Measurements from ENCODE around the gene SPECC1. TPM values are rescaled to one million over a fixed set of nuclear protein-coding genes. Genes with fewer than 3 reads are reported as not detected.
A peak's percentile ranks its signal among the peaks of the same experiment; 100 is the strongest.

The SPECC1 gene
- total and polyA plus RNA-seq, 10 of the 15 experiments (the other 5 are each of a cell fraction or from before 2014, with no cell fraction given), result 6.4 to 40.6 (median 23.9) TPM

GRCh38 chr17:20009302-20010098 lies at the start of gene SPECC1 (continued):
- TF ChIP-seq IKZF1 (conservative IDR thresholded peaks at IDR 0.05), result peak; percentile 85
- TF ChIP-seq ZNF274 (IDR thresholded peaks at IDR 0.05; ENCODE audit: insufficient read depth, insufficient read length), result no peak
- no peak for TF ChIP-seq MYC (IDR thresholded peaks at IDR 0.05; ENCODE audit: insufficient read depth, insufficient read length, insufficient replicate concordance, low read length, severe bottlenecking)
- no peak for TF ChIP-seq KLF5 (IDR thresholded peaks at IDR 0.05; ENCODE audit: partially characterized antibody)
- TF ChIP-seq IKZF2 (IDR thresholded peaks at IDR 0.05), result no peak
- TF ChIP-seq CEBPZ (IDR thresholded peaks at IDR 0.05; ENCODE audit: low read depth, low read length), result no peak
- TF ChIP-seq RFX5 (IDR thresholded peaks at IDR 0.05; ENCODE audit: low read depth, low read length), result no peak
- TF ChIP-seq, protein P1, sequence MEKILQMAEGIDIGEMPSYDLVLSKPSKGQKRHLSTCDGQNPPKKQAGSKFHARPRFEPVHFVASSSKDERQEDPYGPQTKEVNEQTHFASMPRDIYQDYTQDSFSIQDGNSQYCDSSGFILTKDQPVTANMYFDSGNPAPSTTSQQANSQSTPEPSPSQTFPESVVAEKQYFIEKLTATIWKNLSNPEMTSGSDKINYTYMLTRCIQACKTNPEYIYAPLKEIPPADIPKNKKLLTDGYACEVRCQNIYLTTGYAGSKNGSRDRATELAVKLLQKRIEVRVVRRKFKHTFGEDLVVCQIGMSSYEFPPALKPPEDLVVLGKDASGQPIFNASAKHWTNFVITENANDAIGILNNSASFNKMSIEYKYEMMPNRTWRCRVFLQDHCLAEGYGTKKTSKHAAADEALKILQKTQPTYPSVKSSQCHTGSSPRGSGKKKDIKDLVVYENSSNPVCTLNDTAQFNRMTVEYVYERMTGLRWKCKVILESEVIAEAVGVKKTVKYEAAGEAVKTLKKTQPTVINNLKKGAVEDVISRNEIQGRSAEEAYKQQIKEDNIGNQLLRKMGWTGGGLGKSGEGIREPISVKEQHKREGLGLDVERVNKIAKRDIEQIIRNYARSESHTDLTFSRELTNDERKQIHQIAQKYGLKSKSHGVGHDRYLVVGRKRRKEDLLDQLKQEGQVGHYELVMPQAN (conservative IDR thresholded peaks at IDR 0.05), result 0 out of 2 replicates have a peak, but pooled peaks have one; percentile 27
- TF ChIP-seq ZNF24 (IDR thresholded peaks at IDR 0.05), result no peak
- TF ChIP-seq SREBF1 (IDR thresholded peaks at IDR 0.05; ENCODE audit: low read length), result peak; percentile 30; the same call in 1 of the 2 replicates
- no peak for TF ChIP-seq RUNX3 (IDR thresholded peaks at IDR 0.05; ENCODE audit: low read length)
- TF ChIP-seq ZNF384 (IDR thresholded peaks at IDR 0.05; ENCODE audit: borderline replicate concordance, low read depth, low read length), result 0 out of 2 replicates have a peak, but pooled peaks have one; percentile 8
- TF ChIP-seq, protein P2, sequence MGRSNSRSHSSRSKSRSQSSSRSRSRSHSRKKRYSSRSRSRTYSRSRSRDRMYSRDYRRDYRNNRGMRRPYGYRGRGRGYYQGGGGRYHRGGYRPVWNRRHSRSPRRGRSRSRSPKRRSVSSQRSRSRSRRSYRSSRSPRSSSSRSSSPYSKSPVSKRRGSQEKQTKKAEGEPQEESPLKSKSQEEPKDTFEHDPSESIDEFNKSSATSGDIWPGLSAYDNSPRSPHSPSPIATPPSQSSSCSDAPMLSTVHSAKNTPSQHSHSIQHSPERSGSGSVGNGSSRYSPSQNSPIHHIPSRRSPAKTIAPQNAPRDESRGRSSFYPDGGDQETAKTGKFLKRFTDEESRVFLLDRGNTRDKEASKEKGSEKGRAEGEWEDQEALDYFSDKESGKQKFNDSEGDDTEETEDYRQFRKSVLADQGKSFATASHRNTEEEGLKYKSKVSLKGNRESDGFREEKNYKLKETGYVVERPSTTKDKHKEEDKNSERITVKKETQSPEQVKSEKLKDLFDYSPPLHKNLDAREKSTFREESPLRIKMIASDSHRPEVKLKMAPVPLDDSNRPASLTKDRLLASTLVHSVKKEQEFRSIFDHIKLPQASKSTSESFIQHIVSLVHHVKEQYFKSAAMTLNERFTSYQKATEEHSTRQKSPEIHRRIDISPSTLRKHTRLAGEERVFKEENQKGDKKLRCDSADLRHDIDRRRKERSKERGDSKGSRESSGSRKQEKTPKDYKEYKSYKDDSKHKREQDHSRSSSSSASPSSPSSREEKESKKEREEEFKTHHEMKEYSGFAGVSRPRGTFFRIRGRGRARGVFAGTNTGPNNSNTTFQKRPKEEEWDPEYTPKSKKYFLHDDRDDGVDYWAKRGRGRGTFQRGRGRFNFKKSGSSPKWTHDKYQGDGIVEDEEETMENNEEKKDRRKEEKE (IDR thresholded peaks at IDR 0.05), result no peak
- TF ChIP-seq ZNF592 (IDR thresholded peaks at IDR 0.05), result 0 out of 2 replicates have a peak, but pooled peaks have one; percentile 69
- no peak for TF ChIP-seq FOXM1 (IDR thresholded peaks at IDR 0.05; ENCODE audit: low read depth, low read length)
- no peak for TF ChIP-seq STAT3 (IDR thresholded peaks at IDR 0.05; ENCODE audit: low read depth, low read length)
- no peak for TF ChIP-seq RBBP5 (conservative IDR thresholded peaks at IDR 0.05)
- no peak for TF ChIP-seq SP1 (IDR thresholded peaks at IDR 0.05; ENCODE audit: low read depth, low read length)
